ENCODE measurements around the gene ATP6V0C.
"Not testable (repeated sequence)": the region's sequence is repeated elsewhere in the genome, so short reads cannot be mapped to it uniquely, and the experiment has no call there.

Gene ATP6V0C

GRCh38 chr16:2524339-2524938 is 10.7 kb downstream of the ATP6V0C start:
- no peak for DNase-seq (ENCODE audit: low read depth, low spot score)
- H3K27ac ChIP-seq: no peak overlapping the region

GRCh38 chr16:2526135-2526534 is 12.4 kb downstream of the ATP6V0C start:
- DNase-seq (ENCODE audit: low read depth, low spot score): no peak
- no peak overlapping the region for H3K27ac ChIP-seq

DNA sequence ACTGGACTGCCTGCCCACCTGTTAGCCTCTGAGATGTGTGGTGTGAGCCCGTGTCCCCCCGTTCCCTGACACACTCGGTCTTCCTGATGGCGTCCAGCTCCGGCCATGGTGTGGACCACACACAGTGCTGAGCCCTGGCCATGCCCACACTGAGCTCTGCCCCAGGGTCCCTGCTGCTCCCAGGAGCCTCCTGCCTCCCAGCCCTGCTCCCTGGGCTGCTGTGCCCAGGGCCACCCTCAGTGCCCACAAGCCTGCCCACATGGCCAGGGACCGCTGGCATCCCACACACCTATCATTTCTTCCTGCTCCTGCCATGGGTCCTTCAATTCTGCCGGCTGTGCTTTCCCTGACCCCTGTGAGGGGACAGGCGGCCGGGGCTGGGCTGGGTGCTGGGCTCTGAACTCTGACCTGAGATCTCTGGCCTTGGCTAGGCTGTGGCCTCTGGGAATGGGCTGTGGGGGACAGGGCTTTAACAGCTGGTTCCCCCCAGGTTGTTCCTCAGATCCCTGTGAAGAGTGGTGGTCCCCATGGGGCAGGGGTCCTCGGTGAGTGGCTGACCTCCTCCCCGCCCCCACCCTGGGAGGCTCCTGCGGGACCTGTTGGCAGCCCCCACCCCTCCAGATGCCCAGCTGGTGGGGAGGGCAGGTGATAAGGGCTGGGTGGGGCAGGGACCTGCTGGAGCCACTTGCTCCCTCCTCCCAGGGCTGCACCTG is 13.5 kb downstream of the ATP6V0C start:
- DNase-seq (ENCODE audit: low read depth, low spot score): no peak
- no peak overlapping the region for H3K27ac ChIP-seq

GRCh38 chr16:2527784-2528100 is 14.0 kb downstream of the ATP6V0C start:
- no peak overlapping the region for H3K27ac ChIP-seq
- DNase-seq (ENCODE audit: low read depth, low spot score): no peak

DNA sequence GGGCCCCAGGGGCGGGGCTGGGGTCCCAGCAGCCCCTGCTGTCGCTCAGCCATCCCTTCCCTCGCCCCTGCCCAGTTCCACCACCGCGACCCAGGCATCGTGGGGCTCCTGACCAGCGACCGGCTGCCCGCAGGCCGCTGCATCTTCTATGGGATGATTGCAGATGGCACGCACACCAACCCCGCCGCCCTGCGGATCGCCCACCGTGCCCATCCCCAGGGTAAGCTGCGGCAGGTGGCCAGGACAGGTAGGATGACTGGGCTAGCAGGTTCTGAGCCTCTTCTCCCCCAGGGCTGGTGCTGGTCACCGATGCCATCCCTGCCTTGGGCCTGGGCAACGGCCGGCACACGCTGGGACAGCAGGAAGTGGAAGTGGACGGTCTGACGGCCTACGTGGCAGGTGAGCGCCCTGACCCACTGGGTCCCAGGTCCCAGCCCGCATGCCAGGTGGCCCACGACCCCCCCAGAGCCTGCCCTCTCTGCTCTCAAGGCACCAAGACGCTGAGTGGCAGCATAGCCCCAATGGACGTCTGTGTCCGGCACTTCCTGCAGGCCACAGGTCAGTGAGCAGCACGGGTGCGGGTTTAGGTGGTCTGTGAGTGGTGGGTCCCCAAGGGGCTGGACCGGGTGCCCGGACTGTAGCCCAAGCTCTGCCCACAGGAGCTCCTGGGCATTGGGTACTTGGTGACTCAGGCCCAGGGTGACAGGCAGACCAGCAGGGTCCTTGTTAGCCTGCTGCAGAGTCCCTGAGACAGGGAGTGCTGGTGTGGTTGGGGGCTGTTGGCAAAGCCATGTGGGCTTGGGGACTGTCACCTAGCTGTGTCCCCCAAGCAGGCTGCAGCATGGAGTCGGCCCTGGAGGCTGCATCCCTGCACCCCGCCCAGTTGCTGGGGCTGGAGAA is 14.7 kb downstream of the ATP6V0C start:
- H3K27ac ChIP-seq: no peak overlapping the region
- DNase-seq (ENCODE audit: low read depth, low spot score): no peak

DNA sequence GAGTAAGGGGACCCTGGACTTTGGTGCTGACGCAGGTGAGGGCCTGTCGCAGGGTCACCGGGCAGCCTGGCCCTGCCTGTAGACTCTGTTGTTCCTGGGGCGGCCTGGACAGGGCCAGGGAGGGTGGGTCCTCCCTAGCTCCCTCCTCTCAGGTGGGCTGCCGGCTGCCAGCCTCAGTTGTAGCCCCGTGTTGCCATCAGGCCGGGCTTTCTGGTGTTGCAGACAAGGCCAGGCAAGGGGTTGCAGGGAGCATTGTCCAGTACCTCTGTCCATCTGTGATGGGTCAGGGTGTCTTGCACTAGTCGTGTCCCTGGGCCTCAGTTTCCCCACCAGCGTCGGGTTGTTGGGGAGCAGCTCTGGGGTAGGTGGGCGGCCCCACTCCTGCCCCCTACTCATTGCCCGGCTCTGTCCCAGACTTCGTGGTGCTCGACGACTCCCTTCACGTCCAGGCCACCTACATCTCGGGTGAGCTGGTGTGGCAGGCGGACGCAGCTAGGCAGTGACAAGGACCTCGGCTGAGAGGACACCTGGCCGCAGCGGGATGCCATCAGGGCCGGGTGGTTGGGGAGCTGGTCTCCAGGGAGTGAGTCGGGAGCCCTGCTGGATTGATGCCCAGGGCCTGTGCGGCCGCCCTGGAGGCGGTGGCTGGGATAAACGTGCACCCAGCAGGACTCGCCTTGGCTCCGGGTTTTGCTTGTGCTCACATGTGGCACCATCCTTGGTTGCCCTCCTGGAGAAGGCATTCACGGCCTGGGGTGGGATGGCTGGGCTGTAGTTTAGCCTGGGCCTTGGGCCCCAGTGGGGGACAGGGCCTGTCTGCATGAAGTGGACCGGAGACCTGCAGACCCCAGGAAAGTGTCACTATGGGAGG is 15.5 kb downstream of the ATP6V0C start:
- DNase-seq (ENCODE audit: low read depth, low spot score): no peak
- H3K27ac ChIP-seq: no peak overlapping the region

DNA sequence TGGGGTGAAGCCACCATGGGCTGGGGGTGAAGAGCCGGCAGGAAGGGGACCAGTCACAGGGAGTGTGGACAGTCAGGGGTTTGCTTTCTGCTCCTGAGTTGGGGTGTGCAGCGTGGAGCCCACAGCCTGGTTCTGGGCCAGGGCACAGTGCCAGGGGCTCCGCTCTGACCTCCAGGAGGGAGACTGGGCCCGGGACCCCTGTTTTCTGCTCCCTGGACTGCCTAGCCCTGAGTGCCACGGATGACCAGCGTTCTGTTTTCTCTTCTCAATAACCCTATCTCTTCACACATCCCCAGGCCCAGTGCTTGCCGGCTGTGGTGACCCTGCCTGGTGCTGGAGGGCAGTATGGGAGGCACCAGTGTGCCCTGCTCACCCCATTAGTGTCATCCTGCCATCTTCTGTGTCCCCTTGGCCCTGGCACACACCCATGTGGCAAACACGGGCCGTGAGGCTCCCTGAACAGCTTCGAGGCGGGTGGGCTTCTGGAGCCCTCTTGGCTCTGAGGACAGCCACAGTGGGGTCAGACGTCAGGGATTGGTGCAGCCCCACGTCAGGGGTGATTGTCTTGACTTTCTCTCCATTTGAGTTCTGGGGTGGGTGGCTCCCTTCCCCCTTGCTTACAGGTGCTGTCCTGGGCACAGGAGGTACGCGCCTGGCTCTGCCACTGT is 16.3 kb downstream of the ATP6V0C start:
- no peak overlapping the region for H3K27ac ChIP-seq

GRCh38 chr16:2530629-2531318 is 17.0 kb downstream of the ATP6V0C start:
- DNase-seq (ENCODE audit: low read depth, low spot score): no peak
- H3K27ac ChIP-seq: peak overlapping the region; percentile 72

More for the DNA sequence above, 16.3 kb downstream of the ATP6V0C start:
- no peak for DNase-seq (ENCODE audit: low read depth, low spot score)

DNA sequence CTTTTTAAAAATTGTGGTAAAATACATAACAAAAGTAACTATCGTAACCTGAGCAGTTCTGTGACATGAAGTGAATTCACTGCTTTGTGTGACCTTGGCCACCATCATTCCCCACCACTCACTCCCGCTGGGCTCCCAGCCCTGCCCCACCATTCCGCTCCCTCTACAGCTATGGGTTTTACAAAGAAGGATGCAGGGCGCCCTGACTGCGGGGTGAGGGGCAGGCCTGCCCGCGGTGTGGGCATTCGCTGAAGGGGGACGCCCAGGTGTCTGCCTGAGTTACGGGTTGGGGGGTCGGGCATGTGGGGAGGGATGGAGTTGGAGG is 17.6 kb downstream of the ATP6V0C start, which contains the start of gene CEMP1:
CEMP1 (minus strand) TSS at position 38 of the 325 bp plus-strand sequence. CDS start 335 bp downstream, outside the sequence.
- H3K27ac ChIP-seq: peak within 1 kb of the TSS; percentile 72
- no peak for DNase-seq (ENCODE audit: low read depth, low spot score)

GRCh38 chr16:2531696-2532493 is 18.1 kb downstream of the ATP6V0C start:
- H3K27ac ChIP-seq: peak overlapping the region; percentile 72

DNA sequence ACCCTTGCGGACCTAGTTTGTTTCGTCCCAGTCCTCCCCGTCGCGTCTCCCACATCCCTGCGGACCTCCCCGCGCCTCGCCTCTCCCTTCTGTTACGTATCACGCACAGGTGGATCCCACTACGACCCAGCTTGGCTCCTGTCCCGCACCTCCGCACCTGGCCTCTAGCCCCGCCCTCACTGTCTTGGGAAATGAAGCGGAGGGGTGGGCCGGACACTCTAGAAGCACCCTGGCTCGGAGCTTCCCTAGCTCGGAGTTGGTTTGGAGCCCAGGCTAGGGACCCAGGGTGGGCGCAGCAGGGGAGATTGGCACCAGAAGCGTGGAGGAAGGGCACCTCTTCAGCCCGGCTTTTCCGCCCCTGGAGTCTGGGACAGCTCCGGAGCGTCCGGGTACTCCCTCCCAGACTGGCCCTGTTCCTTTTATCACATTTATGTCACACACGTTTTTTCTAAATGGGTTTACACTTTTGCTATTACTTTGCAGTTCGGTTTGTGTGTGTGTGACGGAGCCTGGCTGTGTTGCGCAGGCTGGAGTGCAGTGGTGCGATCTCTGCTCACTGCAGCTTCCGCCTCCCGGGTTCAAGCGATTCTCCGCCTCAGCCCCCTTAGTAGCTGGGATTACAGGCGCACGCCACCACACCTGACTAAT is 18.9 kb downstream of the ATP6V0C start:
- peak overlapping the region; percentile 72 for H3K27ac ChIP-seq

More at GRCh38 chr16:2531696-2532493, 18.1 kb downstream of the ATP6V0C start:
- peak; percentile 86 for DNase-seq (ENCODE audit: low read depth, low spot score)

GRCh38 chr16:2533142-2533755 is 19.5 kb downstream of the ATP6V0C start:
- H3K27ac ChIP-seq: peak overlapping the region; percentile 72
- DNase-seq (ENCODE audit: low read depth, low spot score): not testable (repeated sequence)

More for the DNA sequence above, 18.9 kb downstream of the ATP6V0C start:
- no peak for DNase-seq (ENCODE audit: low read depth, low spot score)

DNA sequence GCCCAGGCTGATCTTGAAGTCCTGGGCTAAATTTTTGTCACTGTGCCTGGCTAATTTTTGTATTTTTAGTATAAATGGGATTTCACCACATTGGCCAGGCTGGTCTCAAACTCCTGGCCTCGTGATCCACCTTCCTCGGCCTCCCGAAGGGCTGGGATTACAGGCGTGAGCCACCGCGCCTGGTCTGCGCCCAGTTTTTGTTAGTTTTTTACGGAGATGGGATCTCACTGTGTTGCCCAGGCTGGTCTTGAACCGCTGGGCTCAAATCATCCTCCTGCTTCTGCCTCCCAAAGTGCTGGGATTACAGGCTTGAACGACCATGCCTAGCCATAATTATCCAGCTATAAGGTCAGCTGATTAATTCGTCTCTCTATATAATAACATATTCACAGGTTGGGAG is 20.2 kb downstream of the ATP6V0C start:
- H3K27ac ChIP-seq: no peak overlapping the region
- no peak for DNase-seq (ENCODE audit: low read depth, low spot score)

GRCh38 chr16:2534335-2534734 is 20.6 kb downstream of the ATP6V0C start:
- DNase-seq (ENCODE audit: low read depth, low spot score); H3K27ac ChIP-seq: not testable (repeated sequence)

GRCh38 chr16:2535625-2536013 is 21.9 kb downstream of the ATP6V0C start:
- H3K27ac ChIP-seq: no peak overlapping the region
- no peak for DNase-seq (ENCODE audit: low read depth, low spot score)

- H3K27ac ChIP-seq: peak within 1 kb of the TSS; percentile 74
Measured at GRCh38 chr16:2537451-2538379, 24.0 kb downstream of the ATP6V0C start, which contains the start of gene PDPK1. Gene PDPK1, plus strand, starts transcription at chr16:2538021. Its CDS starts 92 bp downstream, at chr16:2538113.

More at GRCh38 chr16:2537451-2538379, 24.0 kb downstream of the ATP6V0C start, which contains the start of gene PDPK1:
- peak; percentile 74 for DNase-seq (ENCODE audit: low read depth, low spot score)
